Measurements from ENCODE around the gene DAPK1. TPM values are rescaled to one million over a fixed set of nuclear protein-coding genes. Genes with fewer than 3 reads are reported as not detected.

DAPK1 gene
- total and polyA plus RNA-seq, 12 donors = 5.4 to 44.6 (median 21.3) TPM

DNA sequence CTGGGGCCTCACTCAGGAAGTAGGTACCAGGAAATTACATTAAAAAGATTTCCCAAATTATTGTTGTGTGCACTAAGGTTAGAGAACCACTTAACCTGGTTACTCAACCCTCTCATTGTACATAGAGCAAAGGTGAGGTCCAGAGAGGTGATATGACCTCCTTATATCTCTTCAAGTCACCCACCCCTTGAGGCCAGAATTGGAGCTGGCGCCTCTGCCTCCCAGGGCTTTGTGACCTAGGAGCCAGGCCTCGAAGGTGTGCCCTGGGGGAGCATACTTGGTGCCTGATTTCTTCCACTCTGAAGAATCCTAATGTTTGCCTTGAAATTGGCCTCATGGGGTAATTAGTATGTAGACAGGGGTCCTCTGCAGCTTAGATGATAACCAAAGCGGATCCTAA is 133.2 kb downstream of the DAPK1 start:
- 78 to 95% (median 88%) methylated on average over 2 to 3 of the region's 3 CpGs for WGBS, 4 donors

DNA sequence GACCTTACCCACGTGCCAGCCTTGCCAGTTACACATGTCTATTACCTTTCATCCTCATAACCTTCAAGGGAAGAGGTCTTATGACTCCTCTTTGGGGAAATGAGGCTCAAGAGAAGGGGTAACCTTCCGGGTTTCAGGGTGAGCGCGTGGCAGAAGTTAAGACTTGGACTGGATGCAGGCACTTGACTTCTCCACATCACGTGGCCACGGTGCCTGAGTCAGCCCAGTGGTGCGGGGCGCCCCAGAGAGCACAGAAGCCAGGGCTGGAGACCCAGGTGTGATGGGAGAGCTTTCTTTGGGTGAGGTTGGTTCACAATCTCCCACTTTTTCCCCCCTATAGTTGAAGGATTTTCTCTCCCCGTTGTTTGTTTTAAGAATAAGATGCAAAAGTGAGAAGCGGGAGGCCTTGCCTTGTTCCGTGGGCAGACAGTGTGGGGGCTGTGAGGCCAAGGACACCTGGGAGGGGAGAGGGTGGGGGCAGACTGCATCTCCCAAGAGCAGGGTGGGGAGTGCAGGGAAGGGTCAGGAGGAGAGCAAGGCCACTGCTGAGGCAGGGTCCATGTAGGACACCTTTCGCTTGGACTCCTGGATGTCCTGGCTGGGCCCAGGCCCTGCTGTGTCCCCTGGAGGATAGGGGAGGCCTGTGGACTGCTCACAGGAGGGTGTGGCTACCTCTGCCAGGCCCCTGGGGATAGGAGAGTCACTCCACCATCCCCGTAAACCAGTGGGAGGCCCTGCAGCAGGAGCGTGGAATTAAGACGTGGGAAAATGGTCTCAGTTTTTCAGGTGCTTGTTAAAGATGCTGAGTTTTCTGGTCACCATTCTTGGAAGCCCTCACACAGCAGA is 138.2 kb downstream of the DAPK1 start:
- DNase-seq = peak in 1 of 7 donors; percentile 17
- 85 to 93% (median 88%) methylated on average over 14 to 15 of the region's 15 CpGs for WGBS, 4 donors
- Histone ChIP-seq H3K27ac (no peak overlapping the region), H3K4me3 (no peak overlapping the region), H3K36me3 (replicated peaks in 1 of 2) (peaks cover 0 to 8% of the 10 kb centered on the region in 2 donors), H3K4me1 (replicated peaks in 1 of 2) (peaks cover 0 to 13% of the 10 kb centered on the region in 2 donors), H3K27me3 (no peaks in the 10 kb centered on the region), H3K9me3 (replicated peaks in 1 of 3) (no peaks in the 10 kb centered on the region)
- TF ChIP-seq, protein P1, sequence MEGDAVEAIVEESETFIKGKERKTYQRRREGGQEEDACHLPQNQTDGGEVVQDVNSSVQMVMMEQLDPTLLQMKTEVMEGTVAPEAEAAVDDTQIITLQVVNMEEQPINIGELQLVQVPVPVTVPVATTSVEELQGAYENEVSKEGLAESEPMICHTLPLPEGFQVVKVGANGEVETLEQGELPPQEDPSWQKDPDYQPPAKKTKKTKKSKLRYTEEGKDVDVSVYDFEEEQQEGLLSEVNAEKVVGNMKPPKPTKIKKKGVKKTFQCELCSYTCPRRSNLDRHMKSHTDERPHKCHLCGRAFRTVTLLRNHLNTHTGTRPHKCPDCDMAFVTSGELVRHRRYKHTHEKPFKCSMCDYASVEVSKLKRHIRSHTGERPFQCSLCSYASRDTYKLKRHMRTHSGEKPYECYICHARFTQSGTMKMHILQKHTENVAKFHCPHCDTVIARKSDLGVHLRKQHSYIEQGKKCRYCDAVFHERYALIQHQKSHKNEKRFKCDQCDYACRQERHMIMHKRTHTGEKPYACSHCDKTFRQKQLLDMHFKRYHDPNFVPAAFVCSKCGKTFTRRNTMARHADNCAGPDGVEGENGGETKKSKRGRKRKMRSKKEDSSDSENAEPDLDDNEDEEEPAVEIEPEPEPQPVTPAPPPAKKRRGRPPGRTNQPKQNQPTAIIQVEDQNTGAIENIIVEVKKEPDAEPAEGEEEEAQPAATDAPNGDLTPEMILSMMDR (IDR thresholded peaks at IDR 0.05) = no peak
- TF ChIP-seq POLR2A (IDR thresholded peaks at IDR 0.05) = no peak
- intact Hi-C loops (cut with DNase I) = no loop called here

More for the DNA sequence above, 133.2 kb downstream of the DAPK1 start:
- H3K27me3 ChIP-seq = no peaks in the 10 kb centered on the region
- H3K36me3 ChIP-seq (replicated peaks in 1 of 2) = no peaks in the 10 kb centered on the region
- intact Hi-C loops (cut with DNase I) = no loop called here
- no peak overlapping the region for H3K27ac ChIP-seq
- DNase-seq = no peak
- TF ChIP-seq, protein P1 (IDR thresholded peaks at IDR 0.05) = no peak
- TF ChIP-seq POLR2A (IDR thresholded peaks at IDR 0.05) = no peak
- no peaks in the 10 kb centered on the region for H3K9me3 ChIP-seq (replicated peaks in 1 of 3)
- no peaks in the 10 kb centered on the region for H3K4me1 ChIP-seq (replicated peaks in 1 of 2)
- H3K4me3 ChIP-seq = no peak overlapping the region

GRCh38 chr9:87638292-87638691 is 140.6 kb downstream of the DAPK1 start:
- TF ChIP-seq, protein P1 (IDR thresholded peaks at IDR 0.05) = no peak
- no peak for TF ChIP-seq POLR2A (IDR thresholded peaks at IDR 0.05)
- Histone ChIP-seq H3K27me3 (no peaks in the 10 kb centered on the region), H3K9me3 (replicated peaks in 1 of 3) (no peaks in the 10 kb centered on the region), H3K36me3 (replicated peaks in 1 of 2) (peaks cover 0 to 9% of the 10 kb centered on the region in 2 donors), H3K4me1 (replicated peaks in 1 of 2) (peaks cover 0 to 13% of the 10 kb centered on the region in 2 donors), H3K27ac (no peak overlapping the region), H3K4me3 (no peak overlapping the region)
- no peak for DNase-seq
- WGBS, 4 donors = 86 to 93% (median 89%) methylated on average over 6 of the region's 6 CpGs
- intact Hi-C loops (cut with DNase I) = no loop called here

DNA sequence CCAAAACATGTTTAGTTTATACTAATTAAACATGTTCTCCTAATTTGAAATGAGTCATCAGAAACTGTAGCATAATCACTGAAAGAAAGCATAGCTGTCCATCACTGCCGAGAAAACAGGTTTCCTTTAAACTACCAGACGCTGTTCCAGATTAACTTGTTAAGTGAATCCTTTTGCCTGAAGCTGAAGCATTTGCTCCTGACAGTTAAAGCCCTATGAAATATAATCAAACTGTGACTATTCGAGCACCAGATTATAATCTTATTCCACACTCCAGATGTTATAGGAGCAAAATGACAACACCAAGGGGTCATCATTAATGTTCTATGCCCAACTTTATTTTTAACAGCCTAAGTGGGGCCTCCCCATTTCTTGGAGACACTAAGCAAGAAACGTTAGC is 142.3 kb downstream of the DAPK1 start:
- H3K4me3 ChIP-seq = no peak overlapping the region
- WGBS, 4 donors = 62 to 73% (median 69%) methylated on average over 4 of the region's 4 CpGs
- no peaks in the 10 kb centered on the region for H3K9me3 ChIP-seq (replicated peaks in 1 of 3)
- intact Hi-C loops (cut with DNase I) = no loop called here
- no peak for TF ChIP-seq POLR2A (IDR thresholded peaks at IDR 0.05)
- TF ChIP-seq, protein P1 (IDR thresholded peaks at IDR 0.05) = no peak
- H3K27me3 ChIP-seq = no peaks in the 10 kb centered on the region
- peak overlapping the region in 1 of 5 donors; percentile 2 for H3K27ac ChIP-seq
- peaks cover 0 to 9% of the 10 kb centered on the region in 2 donors for H3K36me3 ChIP-seq (replicated peaks in 1 of 2)
- no peak for DNase-seq
- H3K4me1 ChIP-seq (replicated peaks in 1 of 2) = peaks cover 0 to 13% of the 10 kb centered on the region in 2 donors

All from adrenal gland (tissue), 12 donors.